DMS153 (cell line): ENCODE measurements around the gene SMIM24.
"Not testable (repeated sequence)": the region's sequence is repeated elsewhere in the genome, so short reads cannot be mapped to it uniquely, and the experiment has no call there.

Experiments
- DNase-seq: peaks from one replicate; lab custom pipeline; 2025; lab: John Stamatoyannopoulos, UW

The SMIM24 gene

DNA sequence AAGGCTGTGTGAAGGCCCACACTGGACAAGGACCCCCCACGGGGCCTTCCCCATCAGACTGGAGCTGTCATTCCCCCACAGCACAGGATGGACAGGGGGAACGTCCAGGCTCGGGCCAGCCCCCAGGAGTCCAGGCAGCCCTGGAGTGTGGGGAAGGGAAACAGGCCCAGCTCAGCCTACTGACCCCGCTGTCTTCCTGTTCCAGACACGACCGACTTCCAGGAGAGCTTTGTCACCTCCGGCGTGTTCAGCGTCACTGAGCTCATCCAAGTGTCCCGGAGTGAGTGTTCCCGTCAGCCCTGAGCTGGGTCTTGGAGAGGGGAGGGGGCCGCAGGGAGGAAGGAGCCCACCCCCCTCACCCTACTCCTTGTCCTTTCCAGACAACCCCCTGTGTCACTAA lies 47.0 kb downstream of the SMIM24 start:
- DNase-seq, result no peak

DNA sequence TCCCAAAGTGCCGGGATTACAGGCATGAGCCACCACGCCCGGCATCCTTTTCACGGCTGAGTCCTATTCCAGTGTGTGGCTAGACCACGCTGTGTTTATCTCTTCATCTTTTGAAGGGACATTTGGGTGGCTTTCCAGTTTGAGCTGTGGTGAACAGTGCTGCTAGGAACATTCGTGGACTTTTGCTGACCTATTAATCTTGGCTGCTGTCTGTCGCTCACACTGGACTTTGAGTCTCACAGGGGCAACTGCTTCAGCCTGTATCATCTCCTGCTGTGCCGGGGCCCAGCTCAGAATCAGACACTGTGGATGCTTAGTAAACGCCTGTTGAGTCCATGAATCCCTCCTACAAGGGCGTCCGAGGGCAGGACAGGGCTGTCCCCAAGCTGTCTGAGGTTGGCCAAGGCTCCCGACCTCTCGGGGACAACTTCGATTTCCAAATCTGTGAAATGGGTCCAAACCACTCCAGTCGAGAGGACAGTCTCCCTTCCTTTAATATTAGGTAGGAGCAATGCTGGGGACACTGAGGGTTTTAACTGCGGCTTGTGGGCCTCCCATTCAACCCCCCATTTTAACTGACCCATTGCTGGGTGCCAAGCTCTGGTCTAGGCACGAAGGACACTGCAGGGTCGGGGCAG lies 48.4 kb downstream of the SMIM24 start:
- DNase-seq, result no peak

DNA sequence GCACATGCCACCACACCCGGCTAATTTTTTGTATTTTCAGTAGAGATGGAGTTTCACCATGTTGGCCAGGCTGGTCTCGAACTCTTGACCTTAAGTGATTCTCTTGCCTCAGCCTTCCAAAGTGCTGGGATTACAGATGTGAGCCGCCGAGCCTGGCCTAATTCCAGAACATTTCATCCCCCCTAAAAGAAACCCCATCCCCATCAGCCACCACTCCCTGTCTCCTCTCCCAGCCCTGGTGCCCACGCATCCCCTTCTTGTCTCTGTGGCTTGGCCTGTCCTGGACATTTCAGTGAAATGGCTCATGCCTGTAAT lies 50.0 kb downstream of the SMIM24 start:
- not testable (repeated sequence) for DNase-seq

DNA sequence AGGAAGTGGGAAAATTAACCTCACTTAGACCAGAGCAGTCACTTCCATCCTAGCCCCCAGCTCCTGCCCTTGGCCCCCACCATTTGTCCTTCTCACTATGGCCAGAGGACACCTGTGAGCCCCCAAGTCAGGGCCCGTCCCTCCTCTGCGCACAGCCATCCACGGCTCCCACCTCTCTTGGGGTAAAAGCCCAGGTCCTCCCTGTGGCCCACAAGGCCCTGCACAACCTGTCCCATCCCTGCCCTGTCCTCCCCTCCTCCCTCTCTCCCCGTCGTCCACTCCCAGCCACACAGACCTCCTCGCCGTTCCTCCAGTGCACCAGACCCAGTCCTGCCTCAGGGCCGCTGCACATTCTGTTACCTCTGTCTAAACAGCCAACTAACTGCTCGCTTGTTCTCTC lies 53.9 kb downstream of the SMIM24 start:
- no peak for DNase-seq
